ENCODE data around the gene DGLUCY. TPM values are rescaled to one million over a fixed set of nuclear protein-coding genes. Genes with fewer than 3 reads are reported as not detected.

Gene DGLUCY
- total and polyA plus RNA-seq, 4 donors: 17.9 to 58.1 (median 24.9) TPM

GRCh38 chr14:91067186-91067585 is 46.7 kb upstream of the DGLUCY start:
- Histone ChIP-seq H3K4me1 (ENCODE audit: control insufficient read depth in 4 of 4, insufficient read depth in 4 of 4, low read length in 3 of 4) (no peaks in the 10 kb centered on the region), H3K36me3 (ENCODE audit: control insufficient read depth in 4 of 4, insufficient read depth in 3 of 4, low read depth in 1 of 4, low read length in 3 of 4) (no peaks in the 10 kb centered on the region), H3K27ac (ENCODE audit: low read depth in 1 of 2, low read length in 2 of 2) (no peak overlapping the region), H3K4me3 (ENCODE audit: low read depth in 1 of 3, low read length in 3 of 3) (no peak overlapping the region), H3K9ac (ENCODE audit: low read depth in 1 of 2, low read length in 2 of 2) (no peak overlapping the region), H3K9me3 (ENCODE audit: control insufficient read depth in 4 of 4, low read length in 3 of 4) (no peaks in the 10 kb centered on the region), H3K27me3 (ENCODE audit: control insufficient read depth in 4 of 4, insufficient read depth in 4 of 4, low read length in 3 of 4) (no peaks in the 10 kb centered on the region)
- DNase-seq (ENCODE audit: low spot score): no peak
- 90% methylated on average over 1 of the region's 1 CpG for WGBS
- TF ChIP-seq YY1 (IDR thresholded peaks at IDR 0.05) (no peak), EGR1 (IDR thresholded peaks at IDR 0.05; ENCODE audit: low read depth in 2 of 2) (no peak), FOXA2 (IDR thresholded peaks at IDR 0.05) (no peak), JUND (IDR thresholded peaks at IDR 0.05) (no peak), RXRA (IDR thresholded peaks at IDR 0.05) (no peak), FOXA1 (IDR thresholded peaks at IDR 0.05) (no peak), HNF4A (conservative IDR thresholded peaks at IDR 0.05) (no peak), NR2F2 (IDR thresholded peaks at IDR 0.05) (no peak), SP1 (IDR thresholded peaks at IDR 0.05) (no peak), TAF1 (conservative IDR thresholded peaks at IDR 0.05) (no peak), ATF3 (IDR thresholded peaks at IDR 0.05) (no peak), RAD21 (IDR thresholded peaks at IDR 0.05) (no peak), HNF4G (IDR thresholded peaks at IDR 0.05) (no peak), GABPA (IDR thresholded peaks at IDR 0.05 in 1 of 2, conservative IDR thresholded peaks at IDR 0.05 in 1 of 2) (no peak)
- TF ChIP-seq, protein P1, sequence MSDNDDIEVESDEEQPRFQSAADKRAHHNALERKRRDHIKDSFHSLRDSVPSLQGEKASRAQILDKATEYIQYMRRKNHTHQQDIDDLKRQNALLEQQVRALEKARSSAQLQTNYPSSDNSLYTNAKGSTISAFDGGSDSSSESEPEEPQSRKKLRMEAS (IDR thresholded peaks at IDR 0.05): no peak
- TF ChIP-seq, protein P2, sequence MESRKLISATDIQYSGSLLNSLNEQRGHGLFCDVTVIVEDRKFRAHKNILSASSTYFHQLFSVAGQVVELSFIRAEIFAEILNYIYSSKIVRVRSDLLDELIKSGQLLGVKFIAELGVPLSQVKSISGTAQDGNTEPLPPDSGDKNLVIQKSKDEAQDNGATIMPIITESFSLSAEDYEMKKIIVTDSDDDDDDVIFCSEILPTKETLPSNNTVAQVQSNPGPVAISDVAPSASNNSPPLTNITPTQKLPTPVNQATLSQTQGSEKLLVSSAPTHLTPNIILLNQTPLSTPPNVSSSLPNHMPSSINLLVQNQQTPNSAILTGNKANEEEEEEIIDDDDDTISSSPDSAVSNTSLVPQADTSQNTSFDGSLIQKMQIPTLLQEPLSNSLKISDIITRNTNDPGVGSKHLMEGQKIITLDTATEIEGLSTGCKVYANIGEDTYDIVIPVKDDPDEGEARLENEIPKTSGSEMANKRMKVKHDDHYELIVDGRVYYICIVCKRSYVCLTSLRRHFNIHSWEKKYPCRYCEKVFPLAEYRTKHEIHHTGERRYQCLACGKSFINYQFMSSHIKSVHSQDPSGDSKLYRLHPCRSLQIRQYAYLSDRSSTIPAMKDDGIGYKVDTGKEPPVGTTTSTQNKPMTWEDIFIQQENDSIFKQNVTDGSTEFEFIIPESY (IDR thresholded peaks at IDR 0.05): no peak
- TF ChIP-seq, protein P3, sequence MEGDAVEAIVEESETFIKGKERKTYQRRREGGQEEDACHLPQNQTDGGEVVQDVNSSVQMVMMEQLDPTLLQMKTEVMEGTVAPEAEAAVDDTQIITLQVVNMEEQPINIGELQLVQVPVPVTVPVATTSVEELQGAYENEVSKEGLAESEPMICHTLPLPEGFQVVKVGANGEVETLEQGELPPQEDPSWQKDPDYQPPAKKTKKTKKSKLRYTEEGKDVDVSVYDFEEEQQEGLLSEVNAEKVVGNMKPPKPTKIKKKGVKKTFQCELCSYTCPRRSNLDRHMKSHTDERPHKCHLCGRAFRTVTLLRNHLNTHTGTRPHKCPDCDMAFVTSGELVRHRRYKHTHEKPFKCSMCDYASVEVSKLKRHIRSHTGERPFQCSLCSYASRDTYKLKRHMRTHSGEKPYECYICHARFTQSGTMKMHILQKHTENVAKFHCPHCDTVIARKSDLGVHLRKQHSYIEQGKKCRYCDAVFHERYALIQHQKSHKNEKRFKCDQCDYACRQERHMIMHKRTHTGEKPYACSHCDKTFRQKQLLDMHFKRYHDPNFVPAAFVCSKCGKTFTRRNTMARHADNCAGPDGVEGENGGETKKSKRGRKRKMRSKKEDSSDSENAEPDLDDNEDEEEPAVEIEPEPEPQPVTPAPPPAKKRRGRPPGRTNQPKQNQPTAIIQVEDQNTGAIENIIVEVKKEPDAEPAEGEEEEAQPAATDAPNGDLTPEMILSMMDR (IDR thresholded peaks at IDR 0.05; ENCODE audit: low read depth, low read length, missing input control): no peak
- TF ChIP-seq, protein P4, sequence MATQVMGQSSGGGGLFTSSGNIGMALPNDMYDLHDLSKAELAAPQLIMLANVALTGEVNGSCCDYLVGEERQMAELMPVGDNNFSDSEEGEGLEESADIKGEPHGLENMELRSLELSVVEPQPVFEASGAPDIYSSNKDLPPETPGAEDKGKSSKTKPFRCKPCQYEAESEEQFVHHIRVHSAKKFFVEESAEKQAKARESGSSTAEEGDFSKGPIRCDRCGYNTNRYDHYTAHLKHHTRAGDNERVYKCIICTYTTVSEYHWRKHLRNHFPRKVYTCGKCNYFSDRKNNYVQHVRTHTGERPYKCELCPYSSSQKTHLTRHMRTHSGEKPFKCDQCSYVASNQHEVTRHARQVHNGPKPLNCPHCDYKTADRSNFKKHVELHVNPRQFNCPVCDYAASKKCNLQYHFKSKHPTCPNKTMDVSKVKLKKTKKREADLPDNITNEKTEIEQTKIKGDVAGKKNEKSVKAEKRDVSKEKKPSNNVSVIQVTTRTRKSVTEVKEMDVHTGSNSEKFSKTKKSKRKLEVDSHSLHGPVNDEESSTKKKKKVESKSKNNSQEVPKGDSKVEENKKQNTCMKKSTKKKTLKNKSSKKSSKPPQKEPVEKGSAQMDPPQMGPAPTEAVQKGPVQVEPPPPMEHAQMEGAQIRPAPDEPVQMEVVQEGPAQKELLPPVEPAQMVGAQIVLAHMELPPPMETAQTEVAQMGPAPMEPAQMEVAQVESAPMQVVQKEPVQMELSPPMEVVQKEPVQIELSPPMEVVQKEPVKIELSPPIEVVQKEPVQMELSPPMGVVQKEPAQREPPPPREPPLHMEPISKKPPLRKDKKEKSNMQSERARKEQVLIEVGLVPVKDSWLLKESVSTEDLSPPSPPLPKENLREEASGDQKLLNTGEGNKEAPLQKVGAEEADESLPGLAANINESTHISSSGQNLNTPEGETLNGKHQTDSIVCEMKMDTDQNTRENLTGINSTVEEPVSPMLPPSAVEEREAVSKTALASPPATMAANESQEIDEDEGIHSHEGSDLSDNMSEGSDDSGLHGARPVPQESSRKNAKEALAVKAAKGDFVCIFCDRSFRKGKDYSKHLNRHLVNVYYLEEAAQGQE (IDR thresholded peaks at IDR 0.05): no peak

Measured in liver (tissue), 9 donors.